Suprapubic skin (tissue), 4 donors: Measurements from ENCODE around the gene DLG1. TPM values are rescaled to one million over a fixed set of nuclear protein-coding genes. Genes with fewer than 3 reads are reported as not detected.
A peak's percentile ranks its signal among the peaks of the same experiment; 100 is the strongest.

Experiments used
- DNase-seq, 2 donors: peaks; one replicate each; pipeline ENCODE4 v3.0.0-alpha.2; 2019; ENCODE audit warnings: low spot score in 2 of 2
- H3K27ac ChIP-seq: fragments of 200-600 bp; sonication (generic); one replicate; pipeline ENCODE4 v1.5.1; 2019
- H3K27me3 ChIP-seq: fragments of 200-600 bp; sonication (generic); one replicate; pipeline ENCODE4 v1.5.1; 2019
- H3K36me3 ChIP-seq: fragments of 200-600 bp; sonication (generic); one replicate; pipeline ENCODE4 v1.5.1; 2019
- H3K4me1 ChIP-seq: fragments of 200-600 bp; sonication (generic); one replicate; pipeline ENCODE4 v1.5.1; 2019
- H3K4me3 ChIP-seq: fragments of 200-600 bp; sonication (generic); one replicate; pipeline ENCODE4 v1.5.1; 2019; ENCODE audit warnings: mild to moderate bottlenecking
- H3K9me3 ChIP-seq: fragments of 200-600 bp; sonication (generic); one replicate; pipeline ENCODE4 v1.5.1; 2019
- CTCF ChIP-seq, 2 donors: fragments of 200-600 bp in 1 of 2; fragments of 450-650 bp in 1 of 2; sonication (generic) in 1 of 2; IDR thresholded peaks; one replicate each; pipeline ENCODE4 v1.5.1; 2016 to 2019; ENCODE audit warnings: antibody characterized with exemption in 2 of 2, mild to moderate bottlenecking in 1 of 2, moderate library complexity in 1 of 2
- EP300 ChIP-seq: sonication (generic); formaldehyde crosslinking; IDR thresholded peaks from one replicate; pipeline ENCODE4 v1.6.1; 2017; ENCODE audit warnings: antibody characterized with exemption
- POLR2A ChIP-seq, 2 donors: fragments of 450-650 bp; IDR thresholded peaks; one replicate each; pipeline ENCODE4 v1.6.1; 2017; ENCODE audit warnings: antibody characterized with exemption in 2 of 2, mild to moderate bottlenecking in 2 of 2, moderate library complexity in 2 of 2
- POLR2AphosphoS5 ChIP-seq, 3 donors: sonication (generic); formaldehyde crosslinking; IDR thresholded peaks; one replicate each; pipeline ENCODE4 v1.6.1; 2017; ENCODE audit warnings: antibody characterized with exemption in 3 of 3
- WGBS: methylation state at CpG from one replicate; pipeline ENCODE4 v1.1.5; 2018; 5-methylcytosine and 5-hydroxymethylcytosine counted together
- total RNA-seq, 4 donors: library from RNA; depleted of rRNA; stranded (reverse); fragments of >200 nt; gene quantifications; one replicate each; pipeline ENCODE4 v1.1.0, GENCODE V29; 2016

Gene DLG1
- total RNA-seq, 4 donors from 2014 or later: 86.2 to 140 (median 103) TPM

GRCh38 chr3:197024881-197025735, 273.3 kb downstream of the DLG1 start:
- Histone ChIP-seq H3K27ac (no peak overlapping the region), H3K4me1 (peaks cover 22% of the 10 kb centered on the region), H3K36me3 (no peaks in the 10 kb centered on the region), H3K27me3 (peaks cover 6% of the 10 kb centered on the region), H3K4me3 (no peak overlapping the region), H3K9me3 (no peaks in the 10 kb centered on the region)
- 87% methylated on average over 25 of the region's 28 CpGs for WGBS
- no peak for DNase-seq
- no peak for TF ChIP-seq EP300
- TF ChIP-seq CTCF (IDR thresholded peaks at IDR 0.05): no peak
- no peak for TF ChIP-seq POLR2AphosphoS5 (IDR thresholded peaks at IDR 0.05)
- TF ChIP-seq POLR2A (IDR thresholded peaks at IDR 0.05): no peak

- no peak overlapping the region for H3K27ac ChIP-seq
- 78% methylated on average over 30 of the region's 36 CpGs for WGBS
Measured at GRCh38 chr3:197023998-197024651, 274.3 kb downstream of the DLG1 start.

GRCh38 chr3:197023241-197023997, 275.0 kb downstream of the DLG1 start:
- H3K4me3 ChIP-seq: no peak overlapping the region

More at GRCh38 chr3:197023998-197024651, 274.3 kb downstream of the DLG1 start:
- Histone ChIP-seq H3K27me3 (peaks cover 6% of the 10 kb centered on the region), H3K4me1 (peaks cover 14% of the 10 kb centered on the region), H3K36me3 (no peaks in the 10 kb centered on the region), H3K9me3 (no peaks in the 10 kb centered on the region), H3K4me3 (no peak overlapping the region)
- TF ChIP-seq POLR2A (IDR thresholded peaks at IDR 0.05) (no peak), EP300 (no peak), CTCF (IDR thresholded peaks at IDR 0.05) (no peak), POLR2AphosphoS5 (IDR thresholded peaks at IDR 0.05) (no peak)
- DNase-seq: peak in 1 of 2 donors; percentile 56

GRCh38 chr3:197022405-197023231, 275.8 kb downstream of the DLG1 start:
- TF ChIP-seq POLR2A (IDR thresholded peaks at IDR 0.05): no peak
- TF ChIP-seq CTCF (IDR thresholded peaks at IDR 0.05): no peak
- no peak for TF ChIP-seq POLR2AphosphoS5 (IDR thresholded peaks at IDR 0.05)
- Histone ChIP-seq H3K27ac (peak overlapping the region; percentile 51), H3K27me3 (peaks cover 6% of the 10 kb centered on the region), H3K4me1 (peaks cover 4% of the 10 kb centered on the region), H3K36me3 (no peaks in the 10 kb centered on the region), H3K9me3 (no peaks in the 10 kb centered on the region), H3K4me3 (no peak overlapping the region)
- 44% methylated on average over 20 of the region's 22 CpGs for WGBS
- DNase-seq: peak; percentile 54 to 71

More at GRCh38 chr3:197023241-197023997, 275.0 kb downstream of the DLG1 start:
- peak; percentile 58 to 77 for DNase-seq
- TF ChIP-seq EP300 (no peak), POLR2A (IDR thresholded peaks at IDR 0.05) (no peak), CTCF (IDR thresholded peaks at IDR 0.05) (no peak), POLR2AphosphoS5 (IDR thresholded peaks at IDR 0.05) (no peak)
- H3K36me3 ChIP-seq: no peaks in the 10 kb centered on the region
- H3K27ac ChIP-seq: peak overlapping the region; percentile 27
- no peaks in the 10 kb centered on the region for H3K9me3 ChIP-seq
- H3K4me1 ChIP-seq: peaks cover 7% of the 10 kb centered on the region
- H3K27me3 ChIP-seq: peaks cover 6% of the 10 kb centered on the region
- WGBS: 44% methylated on average over 19 of the region's 27 CpGs
